PC-9 (cell line): ENCODE data around the gene SMIM3.

Source experiments
- EZH2 ChIP-seq: fragments of 200-600 bp; sonication (generic); IDR thresholded peaks from 2 replicates; pipeline ENCODE4 v1.8.0; 2017; ENCODE audit warnings: antibody characterized with exemption, low read depth
- TF ChIP-seq, protein P1 (sequence below): fragments of 200-600 bp; sonication (generic); conservative IDR thresholded peaks from 2 replicates; pipeline ENCODE4 v1.6.1; 2017; ENCODE audit warnings: mixed run types, antibody characterized with exemption, mild to moderate bottlenecking, moderate library complexity

- TF ChIP-seq, protein P1, sequence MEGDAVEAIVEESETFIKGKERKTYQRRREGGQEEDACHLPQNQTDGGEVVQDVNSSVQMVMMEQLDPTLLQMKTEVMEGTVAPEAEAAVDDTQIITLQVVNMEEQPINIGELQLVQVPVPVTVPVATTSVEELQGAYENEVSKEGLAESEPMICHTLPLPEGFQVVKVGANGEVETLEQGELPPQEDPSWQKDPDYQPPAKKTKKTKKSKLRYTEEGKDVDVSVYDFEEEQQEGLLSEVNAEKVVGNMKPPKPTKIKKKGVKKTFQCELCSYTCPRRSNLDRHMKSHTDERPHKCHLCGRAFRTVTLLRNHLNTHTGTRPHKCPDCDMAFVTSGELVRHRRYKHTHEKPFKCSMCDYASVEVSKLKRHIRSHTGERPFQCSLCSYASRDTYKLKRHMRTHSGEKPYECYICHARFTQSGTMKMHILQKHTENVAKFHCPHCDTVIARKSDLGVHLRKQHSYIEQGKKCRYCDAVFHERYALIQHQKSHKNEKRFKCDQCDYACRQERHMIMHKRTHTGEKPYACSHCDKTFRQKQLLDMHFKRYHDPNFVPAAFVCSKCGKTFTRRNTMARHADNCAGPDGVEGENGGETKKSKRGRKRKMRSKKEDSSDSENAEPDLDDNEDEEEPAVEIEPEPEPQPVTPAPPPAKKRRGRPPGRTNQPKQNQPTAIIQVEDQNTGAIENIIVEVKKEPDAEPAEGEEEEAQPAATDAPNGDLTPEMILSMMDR = no peak
- TF ChIP-seq EZH2 = no peak
Observed at GRCh38 chr5:150758203-150758530, 20.4 kb upstream of the SMIM3 start.
